Left renal cortex interstitium (tissue), 4 donors: ENCODE data around the gene ICAM4. TPM values are rescaled to one million over a fixed set of nuclear protein-coding genes. Genes with fewer than 3 reads are reported as not detected.
"Not testable (repeated sequence)": the region's sequence is repeated elsewhere in the genome, so short reads cannot be mapped to it uniquely, and the experiment has no call there.

Source experiments
- DNase-seq, 4 donors: peaks; one replicate each; pipeline ENCODE4 v3.0.0-alpha.2; 2013; ENCODE audit warnings: low read depth in 4 of 4, low spot score in 2 of 4, missing footprints in 1 of 4
- polyA plus RNA-seq, 4 donors: library from polyadenylated mRNA; unstranded; fragments of 120-200 nt; gene quantifications; one replicate each; pipeline ENCODE4 v1.2.1, GENCODE V29; 2013; ENCODE audit not compliant: insufficient read length in 4 of 4

The ICAM4 gene
- polyA plus RNA-seq, 4 donors, result 0.28 to 0.81 (median 0.58) TPM

DNA sequence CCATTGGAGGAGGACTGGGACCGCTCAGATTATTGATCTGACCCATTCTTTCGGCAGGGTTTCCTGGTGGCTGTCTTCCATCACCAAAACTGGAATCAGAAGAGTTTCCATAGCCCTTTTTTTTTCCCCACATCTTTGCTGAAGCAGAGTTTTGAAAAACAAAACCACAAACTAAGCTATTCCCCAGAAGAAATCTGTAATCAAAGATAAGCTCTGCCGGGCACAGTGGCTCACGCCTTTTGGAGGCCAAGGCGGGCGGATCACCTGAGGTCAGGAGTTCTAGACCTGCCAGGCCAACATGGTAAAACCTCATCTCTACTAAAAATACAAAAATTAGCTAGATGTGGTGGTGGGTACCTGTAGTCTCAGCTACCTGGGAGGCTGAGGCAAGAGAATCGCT lies 20.0 kb upstream of the ICAM4 start:
- no peak for DNase-seq

DNA sequence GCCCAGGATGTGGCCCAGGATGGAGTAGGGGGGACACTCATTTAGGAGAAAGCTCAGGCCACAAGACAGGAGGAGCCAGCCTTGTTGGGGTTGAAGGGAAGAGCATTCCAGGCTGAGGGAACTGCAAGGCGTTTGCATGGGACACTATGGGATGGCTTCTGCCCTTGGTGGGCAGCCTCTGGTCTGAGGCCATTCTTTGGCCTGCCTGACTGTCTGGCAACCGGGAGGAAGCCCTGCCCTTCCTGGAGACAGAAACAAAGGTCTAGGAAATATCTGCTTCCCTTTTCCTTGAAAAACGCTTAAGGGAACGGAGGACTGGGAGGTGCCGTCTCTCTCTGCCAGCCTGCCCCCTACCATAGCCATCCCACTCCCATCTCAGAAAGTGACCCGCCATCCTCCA lies 18.7 kb upstream of the ICAM4 start:
- DNase-seq, result no peak

DNA sequence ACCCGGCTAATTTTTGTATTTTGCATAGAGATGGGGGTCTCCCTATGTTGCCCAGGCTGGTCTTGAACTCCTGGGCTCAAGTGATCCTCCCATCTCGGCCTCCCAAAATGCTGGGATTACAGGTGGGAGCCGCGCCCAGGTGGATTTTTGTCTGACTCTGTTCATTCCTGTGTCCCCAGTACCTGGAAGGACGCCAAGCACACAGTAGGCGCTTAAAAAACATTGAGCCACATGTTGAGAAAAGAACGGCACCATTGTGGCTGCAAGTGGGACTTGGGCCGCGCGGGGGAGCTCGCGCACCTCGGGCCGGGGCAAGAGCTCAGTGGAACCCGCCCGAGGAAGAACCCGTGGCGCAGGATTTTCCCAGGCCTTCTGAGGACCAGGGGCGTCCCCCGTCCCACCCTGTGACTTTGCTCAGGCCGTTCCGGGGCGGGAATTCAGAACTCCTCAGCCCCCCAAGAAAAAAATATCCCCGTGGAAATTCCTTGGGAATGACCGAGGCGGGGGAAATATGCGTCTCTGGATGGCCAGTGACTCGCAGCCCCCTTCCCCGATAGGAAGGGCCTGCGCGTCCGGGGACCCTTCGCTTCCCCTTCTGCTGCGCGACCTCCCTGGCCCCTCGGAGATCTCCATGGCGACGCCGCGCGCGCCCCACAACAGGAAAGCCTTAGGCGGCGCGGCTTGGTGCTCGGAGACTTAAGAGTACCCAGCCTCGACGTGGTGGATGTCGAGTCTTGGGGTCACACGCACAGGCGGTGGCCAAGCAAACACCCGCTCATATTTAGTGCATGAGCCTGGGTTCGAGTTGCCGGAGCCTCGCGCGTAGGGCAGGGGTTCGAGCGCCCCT lies 17.2 kb upstream of the ICAM4 start:
- no peak for DNase-seq

DNA sequence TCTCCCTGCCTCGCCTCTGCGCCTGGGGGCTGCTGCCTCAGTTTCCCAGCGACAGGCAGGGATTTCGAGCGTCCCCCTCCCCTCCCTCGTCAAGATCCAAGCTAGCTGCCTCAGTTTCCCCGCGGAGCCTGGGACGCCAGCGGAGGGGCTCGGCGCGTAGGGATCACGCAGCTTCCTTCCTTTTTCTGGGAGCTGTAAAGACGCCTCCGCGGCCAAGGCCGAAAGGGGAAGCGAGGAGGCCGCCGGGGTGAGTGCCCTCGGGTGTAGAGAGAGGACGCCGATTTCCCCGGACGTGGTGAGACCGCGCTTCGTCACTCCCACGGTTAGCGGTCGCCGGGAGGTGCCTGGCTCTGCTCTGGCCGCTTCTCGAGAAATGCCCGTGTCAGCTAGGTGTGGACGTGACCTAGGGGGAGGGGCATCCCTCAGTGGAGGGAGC lies 16.6 kb upstream of the ICAM4 start:
- no peak for DNase-seq

DNA sequence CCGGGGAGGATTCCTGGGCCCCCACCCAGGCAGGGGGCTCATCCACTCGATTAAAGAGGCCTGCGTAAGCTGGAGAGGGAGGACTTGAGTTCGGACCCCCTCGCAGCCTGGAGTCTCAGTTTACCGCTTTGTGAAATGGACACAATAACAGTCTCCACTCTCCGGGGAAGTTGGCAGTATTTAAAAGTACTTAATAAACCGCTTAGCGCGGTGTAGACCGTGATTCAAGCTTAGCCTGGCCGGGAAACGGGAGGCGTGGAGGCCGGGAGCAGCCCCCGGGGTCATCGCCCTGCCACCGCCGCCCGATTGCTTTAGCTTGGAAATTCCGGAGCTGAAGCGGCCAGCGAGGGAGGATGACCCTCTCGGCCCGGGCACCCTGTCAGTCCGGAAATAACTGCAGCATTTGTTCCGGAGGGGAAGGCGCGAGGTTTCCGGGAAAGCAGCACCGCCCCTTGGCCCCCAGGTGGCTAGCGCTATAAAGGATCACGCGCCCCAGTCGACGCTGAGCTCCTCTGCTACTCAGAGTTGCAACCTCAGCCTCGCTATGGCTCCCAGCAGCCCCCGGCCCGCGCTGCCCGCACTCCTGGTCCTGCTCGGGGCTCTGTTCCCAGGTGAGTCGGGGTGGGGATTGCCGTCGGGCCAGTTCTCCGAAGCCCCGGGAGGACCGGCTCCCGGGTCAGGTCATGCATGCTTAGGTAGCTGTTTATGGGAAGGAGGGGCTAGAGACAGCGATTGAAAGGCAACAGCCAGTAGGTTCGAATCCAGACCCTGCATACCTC lies 15.9 kb upstream of the ICAM4 start, which contains the start of gene ICAM1:
Gene ICAM1, plus strand, starts transcription at position 505 of the 779 bp plus-strand sequence. Its CDS starts 40 bp downstream, at position 545.
- no peak for DNase-seq

DNA sequence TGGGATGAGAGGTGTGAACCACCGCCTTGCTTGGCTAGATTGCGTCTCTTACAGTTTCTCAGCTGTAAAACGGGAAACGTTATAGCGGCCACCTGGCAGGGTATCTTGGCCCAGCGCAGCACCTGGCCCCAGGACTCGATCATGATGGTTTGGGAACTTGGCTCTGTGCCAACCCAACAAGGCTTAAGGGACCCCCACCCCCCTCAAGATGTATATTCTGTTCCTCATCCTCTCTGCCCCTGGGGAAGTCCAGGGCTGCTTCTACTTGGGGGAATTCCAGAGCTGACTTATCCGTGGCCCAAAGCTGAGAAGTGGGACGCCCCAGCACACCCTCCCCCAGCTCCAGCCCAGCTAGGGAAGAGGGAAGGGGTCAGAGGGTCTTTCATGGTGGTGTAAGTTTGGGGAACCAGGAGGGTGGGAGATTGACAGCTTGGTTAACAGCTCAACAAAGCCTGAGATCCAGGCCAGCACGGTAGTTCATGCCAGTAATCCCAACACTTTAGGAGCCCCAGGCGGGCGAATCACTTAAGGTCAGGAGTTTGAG lies 15.1 kb upstream of the ICAM4 start:
- no peak for DNase-seq

DNA sequence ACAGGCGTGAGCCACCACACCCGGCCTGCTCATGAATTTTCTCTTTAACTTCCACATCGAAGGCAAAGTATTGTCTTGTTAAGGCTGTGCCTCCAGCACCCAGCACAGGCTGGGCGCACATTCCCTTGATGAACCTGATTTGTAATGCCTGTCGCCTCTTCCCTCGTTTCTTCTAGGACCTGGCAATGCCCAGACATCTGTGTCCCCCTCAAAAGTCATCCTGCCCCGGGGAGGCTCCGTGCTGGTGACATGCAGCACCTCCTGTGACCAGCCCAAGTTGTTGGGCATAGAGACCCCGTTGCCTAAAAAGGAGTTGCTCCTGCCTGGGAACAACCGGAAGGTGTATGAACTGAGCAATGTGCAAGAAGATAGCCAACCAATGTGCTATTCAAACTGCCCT lies 12.2 kb upstream of the ICAM4 start:
- no peak for DNase-seq

DNA sequence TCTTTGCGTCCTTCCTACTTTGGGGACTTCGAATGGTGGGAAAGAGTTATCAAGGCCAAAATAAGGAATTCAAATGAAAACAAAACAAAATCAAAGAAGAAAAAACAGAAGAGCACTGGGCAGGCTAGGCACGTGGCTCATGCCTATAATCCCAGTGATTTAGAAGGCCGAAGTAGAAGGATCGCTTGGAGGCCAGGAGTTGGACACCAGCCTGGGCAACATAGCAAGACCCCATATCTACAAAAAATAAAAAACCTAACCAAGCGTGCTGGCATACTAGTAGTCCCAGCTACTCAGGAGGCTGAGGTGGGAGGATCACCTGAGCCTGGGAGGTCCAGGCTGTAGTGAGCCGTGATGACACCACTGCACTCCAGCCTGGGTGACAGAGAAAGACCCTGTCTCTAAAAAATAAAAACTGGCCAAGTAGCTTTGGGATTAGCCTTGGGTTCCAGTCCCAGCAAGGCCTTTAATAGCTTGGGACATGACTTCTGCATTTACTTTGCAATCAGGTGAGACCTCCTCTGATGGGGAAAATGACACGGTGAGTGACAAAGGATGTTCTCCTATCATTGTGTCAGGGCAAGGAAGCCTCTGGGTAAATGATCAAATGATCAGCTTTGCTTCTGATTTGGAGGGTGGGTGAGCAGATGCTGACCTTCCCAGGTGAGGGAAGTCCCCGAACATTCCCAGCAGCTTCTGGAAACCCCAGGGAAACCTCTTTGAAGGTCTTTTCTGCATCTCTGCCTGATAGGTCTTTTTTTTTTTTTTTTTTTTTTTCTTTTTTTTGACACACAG lies 8.8 kb upstream of the ICAM4 start:
- no peak for DNase-seq

DNA sequence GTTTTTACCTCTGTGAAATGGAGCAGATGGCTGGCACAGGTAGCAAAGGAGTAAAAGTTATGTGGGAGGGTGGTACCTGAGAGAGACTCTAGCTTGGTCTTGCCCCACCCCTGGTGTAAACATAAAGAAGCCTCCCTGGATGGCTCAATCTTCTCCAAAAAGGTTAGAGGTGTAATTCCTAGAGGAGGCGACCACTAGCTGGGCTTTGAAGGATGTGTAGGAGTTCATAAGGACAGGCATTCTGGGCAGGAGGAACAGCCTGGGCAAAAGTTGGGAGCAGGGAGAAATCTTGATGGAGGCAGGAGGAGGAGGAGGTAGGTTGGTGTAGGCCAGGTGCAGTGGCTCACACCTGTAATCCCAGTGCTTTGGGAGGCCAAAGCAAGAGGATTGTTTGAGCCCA lies 7.8 kb upstream of the ICAM4 start:
- DNase-seq, result no peak

DNA sequence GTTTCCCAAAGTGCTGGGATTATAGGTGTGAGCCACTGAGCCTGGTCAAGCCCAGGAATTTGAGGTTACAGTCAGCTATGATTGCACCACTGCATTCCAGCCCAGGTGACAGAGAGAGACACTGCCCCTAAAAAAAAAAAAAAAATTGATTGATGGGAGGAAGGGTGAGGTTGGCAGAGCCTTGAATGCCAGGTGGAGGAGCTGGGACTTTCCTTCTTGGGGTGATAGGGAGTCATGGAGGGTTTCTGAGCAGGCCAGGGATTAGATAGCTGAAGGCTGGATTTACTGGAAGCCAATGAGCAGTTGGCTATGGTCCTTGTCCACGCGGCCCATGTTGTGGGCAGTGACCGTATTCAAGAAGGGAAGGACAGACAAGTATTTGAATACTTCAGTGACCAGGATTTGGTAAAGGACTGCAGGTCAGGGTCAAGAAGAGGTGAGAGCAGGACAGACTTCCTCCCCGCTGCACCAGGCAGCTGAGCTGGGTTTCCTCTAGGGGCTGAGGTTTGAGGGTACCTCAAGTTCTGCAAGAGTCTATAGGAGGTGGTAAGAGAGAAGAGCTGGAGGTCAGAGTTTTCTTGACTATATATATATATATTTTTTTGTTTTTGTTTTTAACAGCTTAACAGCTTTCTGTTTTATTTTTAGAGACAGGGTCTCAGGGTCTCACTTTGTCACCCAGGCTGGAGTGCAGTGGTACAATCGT lies 6.9 kb upstream of the ICAM4 start:
- DNase-seq, result no peak

DNA sequence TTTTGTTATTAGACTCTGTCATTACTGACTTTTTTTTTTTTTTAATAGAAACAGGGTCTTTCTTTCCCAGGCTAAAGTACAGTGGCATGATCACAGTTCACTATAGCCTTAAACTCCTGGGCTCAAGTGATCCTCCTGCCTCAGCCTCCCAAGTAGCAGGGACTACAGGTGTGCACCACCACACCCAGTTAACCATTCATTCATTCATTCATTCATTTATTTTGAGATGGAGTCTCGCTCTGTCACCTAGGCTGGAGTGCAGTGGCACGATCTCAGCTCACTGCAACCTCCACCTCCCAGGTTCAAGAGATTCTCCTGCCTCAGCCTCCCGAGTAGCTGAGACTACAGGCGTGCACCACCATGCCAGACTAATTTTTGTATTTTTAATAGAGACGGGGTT lies 4.7 kb upstream of the ICAM4 start:
- not testable (repeated sequence) for DNase-seq

DNA sequence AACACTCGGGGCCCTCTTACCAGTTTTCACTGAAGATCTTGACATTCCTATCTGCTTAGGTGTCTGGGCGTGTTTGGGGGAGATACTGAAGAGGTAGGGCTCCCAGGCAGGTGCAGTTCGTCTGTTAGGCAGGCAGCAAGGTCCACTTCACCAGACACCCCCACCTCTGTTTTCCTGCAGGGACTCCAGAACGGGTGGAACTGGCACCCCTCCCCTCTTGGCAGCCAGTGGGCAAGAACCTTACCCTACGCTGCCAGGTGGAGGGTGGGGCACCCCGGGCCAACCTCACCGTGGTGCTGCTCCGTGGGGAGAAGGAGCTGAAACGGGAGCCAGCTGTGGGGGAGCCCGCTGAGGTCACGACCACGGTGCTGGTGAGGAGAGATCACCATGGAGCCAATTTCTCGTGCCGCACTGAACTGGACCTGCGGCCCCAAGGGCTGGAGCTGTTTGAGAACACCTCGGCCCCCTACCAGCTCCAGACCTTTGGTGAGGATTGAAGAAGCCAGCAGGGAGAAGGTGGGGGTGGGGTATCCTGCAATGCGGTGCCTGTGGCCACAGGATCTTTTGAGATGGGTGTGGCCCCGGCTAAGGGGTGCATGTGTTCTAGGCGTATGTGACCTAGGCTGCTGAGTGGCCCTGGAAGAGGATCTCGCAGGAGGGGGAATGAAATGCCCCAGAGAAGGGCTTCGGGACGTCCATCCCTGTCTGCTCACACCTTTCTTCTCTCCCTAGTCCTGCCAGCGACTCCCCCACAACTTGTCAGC lies 3.3 kb upstream of the ICAM4 start:
- no peak for DNase-seq

DNA sequence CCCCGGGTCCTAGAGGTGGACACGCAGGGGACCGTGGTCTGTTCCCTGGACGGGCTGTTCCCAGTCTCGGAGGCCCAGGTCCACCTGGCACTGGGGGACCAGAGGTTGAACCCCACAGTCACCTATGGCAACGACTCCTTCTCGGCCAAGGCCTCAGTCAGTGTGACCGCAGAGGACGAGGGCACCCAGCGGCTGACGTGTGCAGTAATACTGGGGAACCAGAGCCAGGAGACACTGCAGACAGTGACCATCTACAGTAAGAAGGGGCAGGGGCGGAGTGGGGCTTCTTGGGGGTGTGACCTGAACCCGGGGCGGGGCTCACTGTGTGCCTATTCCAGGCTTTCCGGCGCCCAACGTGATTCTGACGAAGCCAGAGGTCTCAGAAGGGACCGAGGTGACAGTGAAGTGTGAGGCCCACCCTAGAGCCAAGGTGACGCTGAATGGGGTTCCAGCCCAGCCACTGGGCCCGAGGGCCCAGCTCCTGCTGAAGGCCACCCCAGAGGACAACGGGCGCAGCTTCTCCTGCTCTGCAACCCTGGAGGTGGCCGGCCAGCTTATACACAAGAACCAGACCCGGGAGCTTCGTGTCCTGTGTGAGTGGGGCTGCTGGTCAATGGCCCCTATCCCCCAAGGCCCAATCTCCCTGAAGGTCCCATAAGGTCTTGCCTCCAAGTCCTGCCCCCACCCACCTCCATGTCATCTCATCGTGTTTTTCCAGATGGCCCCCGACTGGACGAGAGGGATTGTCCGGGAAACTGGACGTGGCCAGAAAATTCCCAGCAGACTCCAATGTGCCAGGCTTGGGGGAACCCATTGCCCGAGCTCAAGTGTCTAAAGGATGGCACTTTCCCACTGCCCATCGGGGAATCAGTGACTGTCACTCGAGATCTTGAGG lies 2.4 kb upstream of the ICAM4 start:
- no peak for DNase-seq

DNA sequence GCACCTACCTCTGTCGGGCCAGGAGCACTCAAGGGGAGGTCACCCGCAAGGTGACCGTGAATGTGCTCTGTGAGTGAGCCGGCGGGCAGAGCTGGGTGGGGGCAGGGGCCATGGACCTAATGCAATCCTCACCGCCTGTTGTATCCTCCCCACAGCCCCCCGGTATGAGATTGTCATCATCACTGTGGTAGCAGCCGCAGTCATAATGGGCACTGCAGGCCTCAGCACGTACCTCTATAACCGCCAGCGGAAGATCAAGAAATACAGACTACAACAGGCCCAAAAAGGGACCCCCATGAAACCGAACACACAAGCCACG lies 1.8 kb upstream of the ICAM4 start:
- no peak for DNase-seq

DNA sequence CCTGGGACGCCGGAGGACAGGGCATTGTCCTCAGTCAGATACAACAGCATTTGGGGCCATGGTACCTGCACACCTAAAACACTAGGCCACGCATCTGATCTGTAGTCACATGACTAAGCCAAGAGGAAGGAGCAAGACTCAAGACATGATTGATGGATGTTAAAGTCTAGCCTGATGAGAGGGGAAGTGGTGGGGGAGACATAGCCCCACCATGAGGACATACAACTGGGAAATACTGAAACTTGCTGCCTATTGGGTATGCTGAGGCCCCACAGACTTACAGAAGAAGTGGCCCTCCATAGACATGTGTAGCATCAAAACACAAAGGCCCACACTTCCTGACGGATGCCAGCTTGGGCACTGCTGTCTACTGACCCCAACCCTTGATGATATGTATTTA lies 1.4 kb upstream of the ICAM4 start:
- DNase-seq, result no peak

DNA sequence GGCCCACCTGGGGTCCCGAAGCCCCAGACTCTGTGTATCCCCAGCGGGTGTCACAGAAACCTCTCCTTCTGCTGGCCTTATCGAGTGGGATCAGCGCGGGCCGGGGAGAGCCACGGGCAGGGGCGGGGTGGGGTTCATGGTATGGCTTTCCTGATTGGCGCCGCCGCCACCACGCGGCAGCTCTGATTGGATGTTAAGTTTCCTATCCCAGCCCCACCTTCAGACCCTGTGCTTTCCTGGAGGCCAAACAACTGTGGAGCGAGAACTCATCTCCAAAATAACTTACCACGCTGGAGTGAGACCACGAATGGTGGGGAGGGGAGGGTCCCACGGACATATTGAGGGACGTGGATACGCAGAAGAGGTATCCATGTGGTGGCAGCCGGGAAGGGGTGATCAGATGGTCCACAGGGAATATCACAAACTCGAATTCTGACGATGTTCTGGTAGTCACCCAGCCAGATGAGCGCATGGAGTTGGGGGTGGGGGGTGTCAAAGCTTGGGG lies 2.0 kb downstream of the ICAM4 start:
- DNase-seq, result no peak

DNA sequence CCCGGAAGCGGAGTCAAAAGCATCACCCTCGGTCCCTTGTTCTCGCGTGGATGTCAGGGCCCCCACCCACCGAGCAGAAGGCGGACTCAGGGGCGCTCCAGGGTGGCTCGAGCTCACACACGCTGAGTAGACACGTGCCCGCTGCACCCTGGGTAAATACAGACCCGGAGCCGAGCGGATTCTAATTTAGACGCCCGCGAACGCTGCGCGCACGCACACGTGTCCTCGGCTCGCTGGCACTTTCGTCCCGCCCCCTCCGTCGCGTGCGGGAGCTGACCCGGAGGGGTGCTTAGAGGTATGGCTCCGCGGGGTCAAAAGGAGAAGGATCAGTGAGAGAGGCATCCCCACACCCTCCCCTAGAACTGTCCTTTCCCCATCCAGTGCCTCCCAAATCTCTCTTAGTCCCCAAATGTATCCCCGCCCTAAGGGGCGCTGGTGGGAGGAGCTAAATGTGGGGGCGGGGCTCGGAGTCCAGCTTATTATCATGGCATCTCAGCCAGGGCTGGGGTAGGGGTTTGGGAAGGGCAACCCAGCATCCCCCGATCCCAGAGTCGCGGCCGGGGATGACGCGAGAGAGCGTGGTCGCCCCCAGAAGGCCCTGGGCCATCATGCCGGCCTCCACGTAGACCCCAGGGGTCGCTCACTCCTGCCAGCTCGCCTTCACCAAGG lies 2.5 kb downstream of the ICAM4 start:
- DNase-seq, result no peak

DNA sequence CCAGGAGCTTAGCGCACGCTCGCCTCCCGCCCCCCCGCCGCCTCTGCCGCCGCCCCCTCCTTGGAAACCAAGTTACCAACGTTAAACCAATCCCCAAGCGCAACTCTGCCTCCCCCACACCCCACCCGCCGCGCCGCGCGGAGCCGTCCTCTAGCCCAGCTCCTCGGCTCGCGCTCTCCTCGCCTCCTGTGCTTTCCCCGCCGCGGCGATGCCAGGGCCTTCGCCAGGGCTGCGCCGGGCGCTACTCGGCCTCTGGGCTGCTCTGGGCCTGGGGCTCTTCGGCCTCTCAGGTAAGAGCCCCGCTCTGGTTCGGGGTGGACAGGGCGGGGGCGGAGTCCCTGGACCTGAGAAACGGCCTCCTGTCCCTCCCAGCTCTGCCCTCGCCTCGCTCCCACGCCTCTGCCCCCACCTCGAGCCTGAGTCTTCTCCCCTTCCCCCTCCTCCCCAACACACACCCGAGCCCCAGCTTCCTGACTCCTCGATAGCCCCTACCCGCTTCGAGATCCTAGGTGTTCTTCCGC lies 3.1 kb downstream of the ICAM4 start, which contains the start of gene ICAM5:
Gene ICAM5, plus strand, starts transcription at position 117 of the 521 bp plus-strand sequence. Its CDS starts 92 bp downstream, at position 209.
- no peak for DNase-seq
